ENCODE results near the gene C14orf93.
A peak's percentile ranks its signal among the peaks of the same experiment; 100 is the strongest.

Gene C14orf93, protein sequence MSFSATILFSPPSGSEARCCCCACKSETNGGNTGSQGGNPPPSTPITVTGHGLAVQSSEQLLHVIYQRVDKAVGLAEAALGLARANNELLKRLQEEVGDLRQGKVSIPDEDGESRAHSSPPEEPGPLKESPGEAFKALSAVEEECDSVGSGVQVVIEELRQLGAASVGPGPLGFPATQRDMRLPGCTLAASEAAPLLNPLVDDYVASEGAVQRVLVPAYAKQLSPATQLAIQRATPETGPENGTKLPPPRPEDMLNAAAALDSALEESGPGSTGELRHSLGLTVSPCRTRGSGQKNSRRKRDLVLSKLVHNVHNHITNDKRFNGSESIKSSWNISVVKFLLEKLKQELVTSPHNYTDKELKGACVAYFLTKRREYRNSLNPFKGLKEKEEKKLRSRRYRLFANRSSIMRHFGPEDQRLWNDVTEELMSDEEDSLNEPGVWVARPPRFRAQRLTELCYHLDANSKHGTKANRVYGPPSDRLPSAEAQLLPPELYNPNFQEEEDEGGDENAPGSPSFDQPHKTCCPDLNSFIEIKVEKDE

GRCh38 chr14:23009939-23010726 lies at the start of gene C14orf93:
Gene C14orf93 (minus strand): TSS chr14:23010143. CDS start chr14:22999023, 11,120 bp downstream.
- peak; percentile 77 for DNase-seq (ENCODE audit: low spot score)

GRCh38 chr14:23058654-23059504 lies 48.9 kb upstream of the C14orf93 start:
- DNase-seq (ENCODE audit: low spot score): peak; percentile 67

GRCh38 chr14:23057757-23058653 lies 48.1 kb upstream of the C14orf93 start:
- peak; percentile 92 for DNase-seq (ENCODE audit: low spot score)

GRCh38 chr14:23056956-23057756 lies 47.2 kb upstream of the C14orf93 start, which contains the start of gene CDH24:
Gene CDH24 (minus strand): TSS chr14:23057520. CDS start chr14:23055733, 1,787 bp downstream.
- DNase-seq (ENCODE audit: low spot score): peak; percentile 61

- peak; percentile 73 for DNase-seq (ENCODE audit: low spot score)
These were observed 46.4 kb upstream of the C14orf93 start for GRCh38 chr14:23056145-23056955.

DNA sequence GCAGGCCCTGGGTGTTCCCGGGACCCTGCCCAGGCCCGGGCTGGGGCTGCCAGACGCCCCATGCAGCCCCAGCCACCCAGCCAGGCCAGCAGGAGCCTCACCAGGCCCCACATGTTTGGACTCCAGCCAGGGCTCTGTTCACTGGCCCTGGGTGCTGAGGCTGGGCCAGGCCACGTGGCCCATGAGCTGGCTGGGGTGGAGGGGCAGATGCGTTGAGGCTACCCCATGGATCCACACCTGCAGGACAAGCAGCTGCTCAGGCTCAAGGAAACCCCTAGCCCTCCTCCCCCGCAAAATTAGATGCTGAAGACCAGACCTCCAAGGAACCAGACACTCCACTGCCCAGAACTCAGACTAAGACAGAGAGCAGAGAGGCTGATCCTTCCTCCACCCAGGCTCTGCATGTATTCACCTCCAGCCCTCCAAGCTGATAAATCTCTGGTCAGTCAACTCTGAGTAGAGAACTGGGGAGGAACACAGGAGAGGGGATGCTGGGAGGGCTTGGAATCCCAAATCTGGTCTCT lies 45.7 kb upstream of the C14orf93 start:
- no peak for DNase-seq (ENCODE audit: low spot score)

DNA sequence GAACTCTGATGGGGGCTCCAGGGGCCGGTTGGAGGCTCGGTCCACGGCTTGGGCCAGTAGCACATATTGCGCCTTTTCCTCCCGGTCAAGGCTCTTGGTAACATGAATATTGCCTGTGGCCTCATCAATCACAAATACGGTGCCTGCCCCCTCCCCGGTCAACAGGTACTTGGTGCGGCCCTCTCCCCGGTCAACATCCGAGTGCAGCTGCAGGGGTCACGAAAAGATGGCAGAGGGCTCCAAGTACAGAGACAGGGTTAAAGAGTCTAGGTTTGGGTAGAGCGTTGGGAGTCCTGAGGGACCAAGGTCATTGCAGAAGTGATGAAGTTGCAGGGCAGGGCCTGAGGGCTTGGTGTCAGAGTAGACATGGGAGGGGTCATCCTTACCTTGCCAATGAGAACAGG lies 45.2 kb upstream of the C14orf93 start:
- no peak for DNase-seq (ENCODE audit: low spot score)

DNA sequence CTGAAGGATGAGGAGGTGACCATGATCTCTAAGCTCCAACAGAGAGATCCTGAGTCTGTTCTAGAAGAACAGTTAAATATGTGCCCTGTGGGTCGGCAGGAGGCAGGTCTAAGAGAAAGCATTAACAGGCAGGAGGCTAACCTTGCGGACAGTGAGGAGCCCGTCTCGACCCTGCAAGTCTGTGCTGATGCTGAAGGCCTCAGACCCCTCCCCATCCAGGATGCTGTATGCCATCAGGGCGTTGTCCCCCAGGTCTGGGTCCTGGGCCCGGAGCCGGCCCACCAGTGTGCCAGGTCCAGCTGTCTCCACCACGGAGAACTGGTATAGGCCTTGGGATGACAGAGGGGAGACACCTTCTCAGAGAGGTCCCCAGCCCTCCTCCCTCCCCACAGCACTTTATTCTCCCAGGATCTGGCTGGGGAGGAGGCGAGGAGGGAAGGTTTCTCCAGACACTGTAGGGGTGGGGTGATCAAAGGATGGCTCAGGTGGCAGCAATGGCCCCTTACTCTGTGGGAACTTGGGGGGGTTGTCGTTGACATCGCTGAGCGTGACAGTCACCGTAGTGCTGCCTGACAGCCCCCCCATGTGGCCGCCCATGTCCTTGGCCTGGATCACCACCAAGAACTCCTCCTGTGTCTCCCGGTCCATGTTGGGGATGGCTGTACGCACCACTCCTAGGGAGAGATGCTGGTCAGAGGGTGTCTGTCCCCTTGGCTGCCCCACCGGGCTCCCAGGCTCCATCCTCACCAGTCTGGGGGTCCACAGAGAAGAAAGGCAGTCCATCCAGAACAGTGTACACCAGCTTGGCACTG lies 44.3 kb upstream of the C14orf93 start:
- DNase-seq (ENCODE audit: low spot score): no peak

DNA sequence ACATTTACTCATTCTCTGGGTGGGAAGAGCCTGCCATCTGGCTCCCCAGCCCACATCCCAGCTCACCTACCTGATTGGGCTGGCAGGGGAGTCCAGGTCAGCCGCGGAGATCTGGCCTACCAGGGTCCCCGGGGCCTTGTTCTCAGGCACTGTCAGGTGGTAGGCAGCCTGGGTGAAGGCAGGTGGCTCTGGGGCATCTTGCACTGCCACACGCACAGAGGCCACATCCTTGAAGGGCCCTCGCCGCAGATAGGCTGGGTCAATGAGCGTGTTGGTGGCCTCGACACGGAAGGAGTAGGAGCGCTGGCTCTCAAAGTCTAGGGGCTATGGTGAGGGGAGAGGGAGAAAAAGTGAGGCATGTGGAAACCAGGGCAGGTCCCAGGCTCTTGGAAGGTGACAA lies 43.5 kb upstream of the C14orf93 start:
- DNase-seq (ENCODE audit: low spot score): no peak

- DNase-seq (ENCODE audit: low spot score): no peak
These were observed 42.7 kb upstream of the C14orf93 start for GRCh38 chr14:23052671-23053070.

DNA sequence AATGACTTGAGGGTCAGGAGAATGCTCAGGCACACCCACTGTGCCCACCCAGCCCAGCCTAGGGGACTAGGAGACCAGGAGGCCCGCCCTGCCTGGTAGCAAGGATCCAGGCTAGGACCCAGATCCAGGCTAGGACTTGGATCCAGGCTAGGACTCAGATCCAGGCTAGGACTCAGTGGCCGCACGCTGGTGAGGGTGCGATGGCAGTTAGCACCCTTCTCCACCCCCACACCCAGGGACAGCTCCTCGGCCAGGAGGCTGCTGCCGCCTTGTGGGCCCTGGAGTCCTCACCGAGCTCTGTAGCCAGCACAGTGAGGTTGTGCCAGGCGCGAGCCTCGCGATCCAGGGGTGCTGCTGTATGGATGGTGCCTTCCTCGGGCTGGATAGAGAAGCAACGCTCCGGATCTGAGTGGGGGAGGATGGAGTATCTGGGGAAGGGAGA lies 42.3 kb upstream of the C14orf93 start:
- DNase-seq (ENCODE audit: low spot score): no peak

DNA sequence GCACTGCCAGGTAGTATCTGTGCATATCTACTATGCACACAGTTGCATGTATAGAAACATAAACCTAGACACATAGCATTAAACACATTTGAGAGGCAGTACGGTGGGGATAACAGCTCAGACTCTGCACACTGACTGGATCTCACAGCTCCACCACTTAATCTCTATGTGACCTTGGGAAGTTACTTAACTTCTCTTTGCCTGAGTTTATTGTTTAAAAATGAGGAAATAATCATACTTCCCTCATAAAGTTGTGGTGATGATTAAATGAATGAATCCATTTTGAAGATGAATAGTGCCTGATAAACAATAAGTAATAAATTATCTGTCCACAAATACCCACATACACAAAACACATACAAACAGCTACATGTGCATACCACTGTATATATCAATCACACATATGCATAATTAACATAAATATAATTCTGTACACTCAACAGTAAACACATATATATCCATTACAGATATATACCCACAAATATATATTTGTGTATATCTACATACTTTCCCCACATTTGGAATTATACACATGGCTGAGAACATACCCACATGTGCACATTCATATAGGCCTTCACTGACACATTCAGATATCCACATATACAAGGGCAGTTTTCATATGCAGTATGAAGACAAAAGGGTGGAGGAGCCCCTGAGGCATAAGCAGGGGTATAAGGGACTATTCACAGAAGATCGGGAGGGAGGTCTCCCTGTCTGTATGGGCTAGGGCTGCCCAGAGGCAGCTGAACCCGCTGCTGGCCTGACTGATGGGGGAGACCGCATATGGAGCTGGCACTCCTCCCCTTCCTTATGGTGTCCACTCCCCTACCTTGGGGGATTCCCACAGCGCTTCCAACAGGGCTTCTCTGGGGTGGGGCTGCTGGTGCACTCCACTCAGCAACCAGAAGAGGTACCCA lies 41.5 kb upstream of the C14orf93 start:
- DNase-seq (ENCODE audit: low spot score): no peak

DNA sequence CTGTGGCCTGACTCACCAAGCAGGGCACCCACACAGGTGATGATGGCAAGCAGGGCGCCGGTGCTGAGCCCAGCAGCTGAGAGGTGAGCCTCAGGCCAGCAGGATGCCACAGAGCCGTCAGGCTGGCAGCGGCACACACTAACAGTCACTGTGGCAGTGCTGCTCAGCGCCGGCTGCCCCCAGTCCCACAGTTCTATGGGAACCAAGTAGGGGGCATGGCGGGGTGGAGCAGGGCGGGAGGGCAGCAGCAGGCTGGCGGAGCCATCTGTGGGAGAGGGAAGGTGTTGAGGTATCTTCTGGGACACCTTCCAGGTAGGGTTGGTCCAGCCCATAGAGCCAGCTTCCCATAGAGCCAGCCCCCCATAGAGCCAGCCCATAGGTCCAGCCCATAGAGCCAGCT lies 39.1 kb upstream of the C14orf93 start:
- no peak for DNase-seq (ENCODE audit: low spot score)

GRCh38 chr14:23047751-23048693 lies 38.1 kb upstream of the C14orf93 start:
- DNase-seq (ENCODE audit: low spot score): no peak

DNA sequence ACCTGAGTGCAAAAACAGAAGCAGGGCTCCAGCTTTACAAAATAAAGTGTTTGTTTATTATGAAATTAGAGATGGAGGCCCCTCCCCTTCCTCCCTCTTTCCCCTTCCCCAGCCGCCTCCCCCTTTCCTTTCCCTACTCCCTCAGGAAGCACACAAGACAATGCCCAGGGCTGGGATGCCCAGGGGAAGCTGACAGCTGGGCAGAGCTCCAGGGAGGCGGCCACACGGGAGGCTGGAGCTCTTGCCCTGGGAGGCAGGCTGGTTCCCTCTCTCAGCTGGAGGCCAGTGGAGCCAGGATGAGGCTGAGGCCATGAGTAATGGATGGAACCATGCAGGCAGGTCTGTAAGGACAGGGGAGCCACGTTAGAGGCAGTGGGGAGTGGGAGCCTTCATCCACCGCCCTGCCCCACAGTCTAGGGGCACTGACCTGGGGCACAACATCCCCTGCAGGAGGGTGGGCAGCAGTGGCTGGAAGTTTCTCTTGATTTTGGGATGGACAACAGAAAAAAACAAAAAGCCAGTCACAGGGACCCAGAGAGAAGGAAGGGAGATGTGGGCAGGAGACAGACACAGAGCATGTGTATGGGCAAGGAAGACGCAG lies 37.2 kb upstream of the C14orf93 start:
- no peak for DNase-seq (ENCODE audit: low spot score)

All from cerebellar cortex (tissue), 1 donor.